ENCODE measurements around the gene TBC1D23.
"Not testable (repeated sequence)": the region's sequence is repeated elsewhere in the genome, so short reads cannot be mapped to it uniquely, and the experiment has no call there.

DNA sequence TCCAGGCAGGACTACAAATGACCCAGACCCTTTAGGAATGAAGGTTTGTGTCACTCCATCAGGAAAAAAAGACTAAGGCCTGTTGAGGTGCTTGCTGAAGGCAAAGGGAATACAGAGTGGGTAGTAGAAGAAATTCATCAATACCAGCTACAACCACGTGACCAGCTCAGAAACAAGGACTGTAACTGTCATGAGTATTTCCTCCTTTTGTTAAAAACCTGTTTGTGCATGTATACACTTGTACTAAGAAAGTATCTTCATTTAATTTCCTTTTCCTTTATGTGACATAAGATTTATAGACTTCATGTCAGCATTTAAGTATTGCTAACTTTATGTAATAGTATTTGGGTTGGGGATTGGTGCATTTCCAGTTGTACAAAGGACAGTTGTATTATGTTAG, 18.3 kb upstream of the TBC1D23 start:
- not testable (repeated sequence) for TF ChIP-seq CTCF (IDR thresholded peaks at IDR 0.05); CHD2 (IDR thresholded peaks at IDR 0.05; ENCODE audit: low read length, partially characterized antibody); TAF1 (IDR thresholded peaks at IDR 0.05; ENCODE audit: borderline replicate concordance, low read depth, low read length); EP300 (IDR thresholded peaks at IDR 0.05; ENCODE audit: borderline replicate concordance in 1 of 2, low read depth in 1 of 2, low read length in 1 of 2); POLR2AphosphoS5 (IDR thresholded peaks at IDR 0.05; ENCODE audit: low read depth, low read length); SIN3A (IDR thresholded peaks at IDR 0.05; ENCODE audit: borderline replicate concordance, low read depth, low read length); SMC3 (IDR thresholded peaks at IDR 0.05; ENCODE audit: low read depth, low read length); EZH2phosphoT487 (IDR thresholded peaks at IDR 0.05; ENCODE audit: borderline replicate concordance, low read depth); REST (IDR thresholded peaks at IDR 0.05; ENCODE audit: low read depth, low read length); RAD21 (IDR thresholded peaks at IDR 0.05; ENCODE audit: low read length)
- TF ChIP-seq, protein P1, sequence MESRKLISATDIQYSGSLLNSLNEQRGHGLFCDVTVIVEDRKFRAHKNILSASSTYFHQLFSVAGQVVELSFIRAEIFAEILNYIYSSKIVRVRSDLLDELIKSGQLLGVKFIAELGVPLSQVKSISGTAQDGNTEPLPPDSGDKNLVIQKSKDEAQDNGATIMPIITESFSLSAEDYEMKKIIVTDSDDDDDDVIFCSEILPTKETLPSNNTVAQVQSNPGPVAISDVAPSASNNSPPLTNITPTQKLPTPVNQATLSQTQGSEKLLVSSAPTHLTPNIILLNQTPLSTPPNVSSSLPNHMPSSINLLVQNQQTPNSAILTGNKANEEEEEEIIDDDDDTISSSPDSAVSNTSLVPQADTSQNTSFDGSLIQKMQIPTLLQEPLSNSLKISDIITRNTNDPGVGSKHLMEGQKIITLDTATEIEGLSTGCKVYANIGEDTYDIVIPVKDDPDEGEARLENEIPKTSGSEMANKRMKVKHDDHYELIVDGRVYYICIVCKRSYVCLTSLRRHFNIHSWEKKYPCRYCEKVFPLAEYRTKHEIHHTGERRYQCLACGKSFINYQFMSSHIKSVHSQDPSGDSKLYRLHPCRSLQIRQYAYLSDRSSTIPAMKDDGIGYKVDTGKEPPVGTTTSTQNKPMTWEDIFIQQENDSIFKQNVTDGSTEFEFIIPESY (IDR thresholded peaks at IDR 0.05; ENCODE audit: borderline replicate concordance, low read depth), result not testable (repeated sequence)
- TF ChIP-seq, protein P2, sequence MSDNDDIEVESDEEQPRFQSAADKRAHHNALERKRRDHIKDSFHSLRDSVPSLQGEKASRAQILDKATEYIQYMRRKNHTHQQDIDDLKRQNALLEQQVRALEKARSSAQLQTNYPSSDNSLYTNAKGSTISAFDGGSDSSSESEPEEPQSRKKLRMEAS (IDR thresholded peaks at IDR 0.05; ENCODE audit: low read depth), result not testable (repeated sequence)
- TF ChIP-seq, protein P3, sequence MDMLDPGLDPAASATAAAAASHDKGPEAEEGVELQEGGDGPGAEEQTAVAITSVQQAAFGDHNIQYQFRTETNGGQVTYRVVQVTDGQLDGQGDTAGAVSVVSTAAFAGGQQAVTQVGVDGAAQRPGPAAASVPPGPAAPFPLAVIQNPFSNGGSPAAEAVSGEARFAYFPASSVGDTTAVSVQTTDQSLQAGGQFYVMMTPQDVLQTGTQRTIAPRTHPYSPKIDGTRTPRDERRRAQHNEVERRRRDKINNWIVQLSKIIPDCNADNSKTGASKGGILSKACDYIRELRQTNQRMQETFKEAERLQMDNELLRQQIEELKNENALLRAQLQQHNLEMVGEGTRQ (IDR thresholded peaks at IDR 0.05; ENCODE audit: borderline replicate concordance, low read depth, low read length), result not testable (repeated sequence)
